Fibroblast of skin of back (primary cell): ENCODE results near the gene RGS11.

Experiments used
- DNase-seq: peaks from one replicate; pipeline ENCODE4 v3.0.0-alpha.2; 2013

RGS11 gene

GRCh38 chr16:296276-296675 lies 20.5 kb upstream of the RGS11 start:
- no peak for DNase-seq

GRCh38 chr16:293043-293775 lies 17.5 kb upstream of the RGS11 start:
- DNase-seq = no peak

- no peak for DNase-seq
These were observed 15.8 kb upstream of the RGS11 start for GRCh38 chr16:291539-291938.

GRCh38 chr16:290681-291405 lies 15.1 kb upstream of the RGS11 start:
- no peak for DNase-seq

GRCh38 chr16:290015-290680 lies 14.4 kb upstream of the RGS11 start:
- no peak for DNase-seq

- DNase-seq = no peak
These were observed 13.8 kb upstream of the RGS11 start for GRCh38 chr16:289395-289997.

GRCh38 chr16:287981-288920 lies 12.5 kb upstream of the RGS11 start:
- no peak for DNase-seq

- DNase-seq = no peak
These were observed 11.6 kb upstream of the RGS11 start for GRCh38 chr16:287298-287811.

- no peak for DNase-seq
These were observed 10.9 kb upstream of the RGS11 start for GRCh38 chr16:286491-287297.

GRCh38 chr16:285146-286055 lies 9.7 kb upstream of the RGS11 start:
- DNase-seq = no peak

- DNase-seq = no peak
These were observed 8.7 kb upstream of the RGS11 start for GRCh38 chr16:284204-285120.

GRCh38 chr16:283033-283805 lies 7.5 kb upstream of the RGS11 start, which contains the start of gene PDIA2:
Gene PDIA2 (plus strand): TSS chr16:283164. CDS start chr16:283170, 6 bp downstream.
- no peak for DNase-seq

GRCh38 chr16:282491-282890 lies 6.7 kb upstream of the RGS11 start:
- DNase-seq = no peak

- DNase-seq = no peak
These were observed 6.0 kb upstream of the RGS11 start for GRCh38 chr16:281660-282255.

GRCh38 chr16:280991-281659 lies 5.4 kb upstream of the RGS11 start:
- no peak for DNase-seq

- DNase-seq = no peak
These were observed 4.8 kb upstream of the RGS11 start, which contains the start of gene ARHGDIG for GRCh38 chr16:280552-280951. Gene ARHGDIG (plus strand): TSS chr16:280591. CDS start chr16:280681, 90 bp downstream.
